ENCODE results near the gene PLLP. TPM values are rescaled to one million over a fixed set of nuclear protein-coding genes. Genes with fewer than 3 reads are reported as not detected.

The PLLP gene
- total RNA-seq, 1 experiment from 2014 or later, result 3.1 TPM

GRCh38 chr16:57333402-57333801 is 48.9 kb upstream of the PLLP start:
- Histone ChIP-seq H2AFZ (ENCODE audit: low read depth, low read length, poor library complexity, severe bottlenecking) (peak overlapping the region; percentile 54), H3K9me3 (ENCODE audit: control insufficient read depth in 1 of 2, insufficient read depth in 1 of 2, low read depth in 1 of 2, low read length in 2 of 2) (no peaks in the 10 kb centered on the region), H3K36me3 (ENCODE audit: control insufficient read depth in 1 of 2, insufficient read depth in 2 of 2, low read length in 2 of 2) (no peaks in the 10 kb centered on the region), H3K9ac (ENCODE audit: low read length) (no peak overlapping the region), H3K27me3 (ENCODE audit: insufficient read depth, low read length) (no peaks in the 10 kb centered on the region), H3K79me2 (ENCODE audit: insufficient read depth, low read length) (no peaks in the 10 kb centered on the region), H3K4me2 (ENCODE audit: low read length) (no peak overlapping the region), H3K9me2 (ENCODE audit: insufficient read depth) (no peaks in the 10 kb centered on the region), H3K27ac (ENCODE audit: low read depth, low read length) (no peak overlapping the region), H4K20me1 (ENCODE audit: insufficient read depth) (no peaks in the 10 kb centered on the region), H3K4me1 (ENCODE audit: control insufficient read depth in 1 of 2, insufficient read depth in 2 of 2, low read length in 2 of 2) (no peaks in the 10 kb centered on the region), H3K4me3 (replicated peaks in 1 of 2; ENCODE audit: low read depth in 1 of 2, low read length in 2 of 2) (no peak overlapping the region)
- BruUV-seq (replicated peaks), result no TSS peak
- ChIA-PET CTCF (no interaction called here), RAD21 (ENCODE audit: low non-redundant PET in 1 of 2, low total read pairs in 2 of 2, uncharacterized antibody in 2 of 2, unreplicated experiment in 2 of 2) (no interaction called here), POLR2A (no interaction called here)
- DNase-seq (ENCODE audit: low read depth, low spot score) (no peak), ATAC-seq (no peak)
- intact Hi-C loops (cut with micrococcal nuclease), result no loop called here
- TF ChIP-seq FOSL1 (IDR thresholded peaks at IDR 0.05; ENCODE audit: low read depth) (no peak), EZH2phosphoT487 (IDR thresholded peaks at IDR 0.05; ENCODE audit: borderline replicate concordance) (no peak), TCF7L2 (IDR thresholded peaks at IDR 0.05; ENCODE audit: borderline replicate concordance, extremely low read depth, insufficient read depth, insufficient read length) (no peak), MAX (IDR thresholded peaks at IDR 0.05) (no peak), POLR2AphosphoS5 (IDR thresholded peaks at IDR 0.05; ENCODE audit: low read depth, low read length) (no peak), ZNF274 (IDR thresholded peaks at IDR 0.05; ENCODE audit: low read depth, low read length) (no peak), YY1 (IDR thresholded peaks at IDR 0.05; ENCODE audit: extremely low read depth, insufficient replicate concordance, low read depth, low read length) (no peak), SRF (IDR thresholded peaks at IDR 0.05; ENCODE audit: low read depth) (no peak), SP1 (IDR thresholded peaks at IDR 0.05; ENCODE audit: low read depth) (no peak), EZH2 (IDR thresholded peaks at IDR 0.05) (no peak), ELF1 (IDR thresholded peaks at IDR 0.05; ENCODE audit: borderline replicate concordance, low read depth) (no peak), JUND (IDR thresholded peaks at IDR 0.05) (no peak), SIN3A (IDR thresholded peaks at IDR 0.05; ENCODE audit: low read depth) (no peak), CEBPB (IDR thresholded peaks at IDR 0.05; ENCODE audit: low read depth) (no peak)
- TF ChIP-seq, protein P1, sequence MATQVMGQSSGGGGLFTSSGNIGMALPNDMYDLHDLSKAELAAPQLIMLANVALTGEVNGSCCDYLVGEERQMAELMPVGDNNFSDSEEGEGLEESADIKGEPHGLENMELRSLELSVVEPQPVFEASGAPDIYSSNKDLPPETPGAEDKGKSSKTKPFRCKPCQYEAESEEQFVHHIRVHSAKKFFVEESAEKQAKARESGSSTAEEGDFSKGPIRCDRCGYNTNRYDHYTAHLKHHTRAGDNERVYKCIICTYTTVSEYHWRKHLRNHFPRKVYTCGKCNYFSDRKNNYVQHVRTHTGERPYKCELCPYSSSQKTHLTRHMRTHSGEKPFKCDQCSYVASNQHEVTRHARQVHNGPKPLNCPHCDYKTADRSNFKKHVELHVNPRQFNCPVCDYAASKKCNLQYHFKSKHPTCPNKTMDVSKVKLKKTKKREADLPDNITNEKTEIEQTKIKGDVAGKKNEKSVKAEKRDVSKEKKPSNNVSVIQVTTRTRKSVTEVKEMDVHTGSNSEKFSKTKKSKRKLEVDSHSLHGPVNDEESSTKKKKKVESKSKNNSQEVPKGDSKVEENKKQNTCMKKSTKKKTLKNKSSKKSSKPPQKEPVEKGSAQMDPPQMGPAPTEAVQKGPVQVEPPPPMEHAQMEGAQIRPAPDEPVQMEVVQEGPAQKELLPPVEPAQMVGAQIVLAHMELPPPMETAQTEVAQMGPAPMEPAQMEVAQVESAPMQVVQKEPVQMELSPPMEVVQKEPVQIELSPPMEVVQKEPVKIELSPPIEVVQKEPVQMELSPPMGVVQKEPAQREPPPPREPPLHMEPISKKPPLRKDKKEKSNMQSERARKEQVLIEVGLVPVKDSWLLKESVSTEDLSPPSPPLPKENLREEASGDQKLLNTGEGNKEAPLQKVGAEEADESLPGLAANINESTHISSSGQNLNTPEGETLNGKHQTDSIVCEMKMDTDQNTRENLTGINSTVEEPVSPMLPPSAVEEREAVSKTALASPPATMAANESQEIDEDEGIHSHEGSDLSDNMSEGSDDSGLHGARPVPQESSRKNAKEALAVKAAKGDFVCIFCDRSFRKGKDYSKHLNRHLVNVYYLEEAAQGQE (IDR thresholded peaks at IDR 0.05; ENCODE audit: low read depth), result no peak
- TF ChIP-seq, protein P2, sequence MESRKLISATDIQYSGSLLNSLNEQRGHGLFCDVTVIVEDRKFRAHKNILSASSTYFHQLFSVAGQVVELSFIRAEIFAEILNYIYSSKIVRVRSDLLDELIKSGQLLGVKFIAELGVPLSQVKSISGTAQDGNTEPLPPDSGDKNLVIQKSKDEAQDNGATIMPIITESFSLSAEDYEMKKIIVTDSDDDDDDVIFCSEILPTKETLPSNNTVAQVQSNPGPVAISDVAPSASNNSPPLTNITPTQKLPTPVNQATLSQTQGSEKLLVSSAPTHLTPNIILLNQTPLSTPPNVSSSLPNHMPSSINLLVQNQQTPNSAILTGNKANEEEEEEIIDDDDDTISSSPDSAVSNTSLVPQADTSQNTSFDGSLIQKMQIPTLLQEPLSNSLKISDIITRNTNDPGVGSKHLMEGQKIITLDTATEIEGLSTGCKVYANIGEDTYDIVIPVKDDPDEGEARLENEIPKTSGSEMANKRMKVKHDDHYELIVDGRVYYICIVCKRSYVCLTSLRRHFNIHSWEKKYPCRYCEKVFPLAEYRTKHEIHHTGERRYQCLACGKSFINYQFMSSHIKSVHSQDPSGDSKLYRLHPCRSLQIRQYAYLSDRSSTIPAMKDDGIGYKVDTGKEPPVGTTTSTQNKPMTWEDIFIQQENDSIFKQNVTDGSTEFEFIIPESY (IDR thresholded peaks at IDR 0.05; ENCODE audit: extremely low read depth, insufficient replicate concordance, low read length), result no peak
